GM12864 (cell line): Measurements from ENCODE around the gene CLCN1.

Experiments used
- DNase-seq: peaks from one replicate; pipeline ENCODE4 v3.0.0-alpha.2; 2011; ENCODE audit warnings: low read depth
- H3K4me3 ChIP-seq: 2 replicates; pipeline ENCODE4 v1.5.1; 2011; ENCODE audit warnings: mild to moderate bottlenecking, low read depth, low read length, control low read depth
- TF ChIP-seq, protein P1 (sequence below): IDR thresholded peaks from 2 replicates; pipeline ENCODE4 v1.5.1; 2011; ENCODE audit warnings: low read depth, mild to moderate bottlenecking, moderate library complexity, low read length, control low read depth, inconsistent platforms; ENCODE audit errors: missing control alignments

Gene CLCN1

DNA sequence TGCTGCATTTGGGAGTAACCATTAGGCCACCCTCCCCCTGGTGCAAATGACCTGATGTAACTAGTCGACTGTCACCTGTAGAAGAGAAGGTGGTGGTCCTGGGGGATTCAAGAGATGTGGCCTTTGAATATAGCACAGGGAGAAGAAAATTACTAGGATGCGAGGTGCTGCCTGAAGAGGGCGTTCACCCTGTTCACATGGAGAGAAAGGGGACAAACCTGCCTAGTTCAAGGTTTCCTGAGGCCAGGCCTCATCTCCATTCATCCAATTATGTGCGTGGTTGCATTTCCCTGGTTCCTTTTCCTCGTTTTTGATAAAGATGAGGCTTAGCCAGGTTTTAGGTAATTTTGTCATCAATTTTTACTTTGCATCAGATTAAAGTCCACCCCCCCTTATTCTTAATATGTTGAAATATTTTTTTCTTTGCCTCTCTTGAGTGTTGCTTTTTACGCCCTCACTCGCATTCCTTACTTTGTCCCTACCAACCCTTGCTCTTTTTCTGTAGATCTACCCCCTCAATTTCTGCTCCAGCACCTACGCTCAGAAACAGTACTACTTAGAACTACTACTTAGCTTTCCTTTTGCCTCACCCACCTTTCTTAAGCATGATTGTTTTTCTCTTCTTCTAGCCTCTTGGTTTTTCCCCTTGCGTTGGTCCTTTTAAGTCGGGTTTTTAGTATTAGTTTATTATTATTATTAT lies 13.7 kb downstream of the CLCN1 start:
- DNase-seq: no peak
- no peak overlapping the region for H3K4me3 ChIP-seq
- TF ChIP-seq, protein P1, sequence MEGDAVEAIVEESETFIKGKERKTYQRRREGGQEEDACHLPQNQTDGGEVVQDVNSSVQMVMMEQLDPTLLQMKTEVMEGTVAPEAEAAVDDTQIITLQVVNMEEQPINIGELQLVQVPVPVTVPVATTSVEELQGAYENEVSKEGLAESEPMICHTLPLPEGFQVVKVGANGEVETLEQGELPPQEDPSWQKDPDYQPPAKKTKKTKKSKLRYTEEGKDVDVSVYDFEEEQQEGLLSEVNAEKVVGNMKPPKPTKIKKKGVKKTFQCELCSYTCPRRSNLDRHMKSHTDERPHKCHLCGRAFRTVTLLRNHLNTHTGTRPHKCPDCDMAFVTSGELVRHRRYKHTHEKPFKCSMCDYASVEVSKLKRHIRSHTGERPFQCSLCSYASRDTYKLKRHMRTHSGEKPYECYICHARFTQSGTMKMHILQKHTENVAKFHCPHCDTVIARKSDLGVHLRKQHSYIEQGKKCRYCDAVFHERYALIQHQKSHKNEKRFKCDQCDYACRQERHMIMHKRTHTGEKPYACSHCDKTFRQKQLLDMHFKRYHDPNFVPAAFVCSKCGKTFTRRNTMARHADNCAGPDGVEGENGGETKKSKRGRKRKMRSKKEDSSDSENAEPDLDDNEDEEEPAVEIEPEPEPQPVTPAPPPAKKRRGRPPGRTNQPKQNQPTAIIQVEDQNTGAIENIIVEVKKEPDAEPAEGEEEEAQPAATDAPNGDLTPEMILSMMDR: no peak

DNA sequence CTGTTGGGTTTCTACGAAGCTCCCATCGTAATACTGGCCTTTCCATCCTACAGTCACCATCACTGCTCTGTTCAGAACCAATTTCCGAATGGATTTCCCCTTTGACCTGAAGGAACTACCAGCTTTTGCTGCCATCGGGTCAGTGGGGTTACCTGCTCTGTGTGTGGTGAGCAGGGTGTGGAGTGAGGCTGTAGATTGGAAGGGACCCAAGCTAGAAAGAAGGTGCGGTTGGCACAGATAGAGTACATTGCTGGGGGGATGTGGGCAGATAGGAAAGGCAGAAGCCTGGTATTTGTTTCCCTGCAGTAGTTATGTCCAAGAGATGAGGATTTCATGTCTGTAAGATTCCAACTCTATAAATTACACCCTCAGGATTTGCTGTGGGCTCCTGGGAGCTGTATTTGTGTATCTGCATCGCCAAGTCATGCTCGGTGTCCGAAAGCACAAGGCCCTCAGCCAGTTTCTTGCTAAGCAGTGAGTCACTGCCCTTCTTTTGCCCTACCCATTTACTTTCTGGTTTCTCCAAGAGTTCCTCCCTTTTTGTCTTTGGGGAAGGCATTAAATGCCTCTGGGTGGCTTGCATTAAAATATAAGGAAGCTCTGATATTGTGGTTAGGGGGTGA lies 15.4 kb downstream of the CLCN1 start:
- no peak for DNase-seq
- TF ChIP-seq, protein P1: no peak
- no peak overlapping the region for H3K4me3 ChIP-seq

DNA sequence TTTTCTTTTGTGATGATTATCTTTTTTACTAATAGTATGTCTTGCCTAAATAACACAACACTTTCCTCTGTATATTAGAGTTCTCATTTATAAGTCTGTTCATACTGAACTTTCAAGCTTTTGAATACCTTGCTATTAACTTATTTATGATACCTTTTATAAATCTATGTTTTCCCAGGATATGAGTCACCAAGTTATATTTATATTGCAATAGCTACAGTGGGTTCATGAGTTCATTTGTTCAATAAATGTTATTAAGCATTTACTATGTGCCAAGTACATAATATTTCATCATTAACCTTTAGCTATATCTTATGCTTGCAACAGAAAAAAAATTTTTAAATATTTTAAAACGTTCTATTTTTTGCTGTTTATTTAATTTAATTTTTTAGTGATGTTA lies 18.3 kb downstream of the CLCN1 start:
- H3K4me3 ChIP-seq: no peak overlapping the region
- no peak for DNase-seq
- TF ChIP-seq, protein P1: no peak

DNA sequence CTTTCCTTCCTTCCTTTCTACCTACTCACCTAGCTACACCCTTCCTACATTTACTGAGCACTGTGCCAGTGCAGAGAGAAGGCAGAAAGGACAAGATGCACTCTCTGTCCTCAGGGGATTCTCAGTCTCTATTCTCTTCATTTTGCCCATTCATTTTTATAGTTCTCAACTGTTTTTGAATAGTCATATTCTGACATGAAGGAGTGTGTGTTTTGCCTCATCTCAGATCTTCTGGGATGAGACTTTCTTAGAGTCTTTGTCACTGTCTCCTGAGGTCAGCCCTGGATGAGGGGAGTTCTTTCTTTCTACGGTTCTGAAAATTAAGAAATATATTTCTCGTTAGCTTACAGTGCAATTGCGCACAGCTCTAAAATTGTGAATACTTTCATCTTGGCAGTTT lies 21.3 kb downstream of the CLCN1 start:
- no peak overlapping the region for H3K4me3 ChIP-seq
- DNase-seq: no peak
- TF ChIP-seq, protein P1: no peak

- no peak for DNase-seq
- H3K4me3 ChIP-seq: no peak overlapping the region
Measured at GRCh38 chr7:143341842-143342241, 25.9 kb downstream of the CLCN1 start.

DNA sequence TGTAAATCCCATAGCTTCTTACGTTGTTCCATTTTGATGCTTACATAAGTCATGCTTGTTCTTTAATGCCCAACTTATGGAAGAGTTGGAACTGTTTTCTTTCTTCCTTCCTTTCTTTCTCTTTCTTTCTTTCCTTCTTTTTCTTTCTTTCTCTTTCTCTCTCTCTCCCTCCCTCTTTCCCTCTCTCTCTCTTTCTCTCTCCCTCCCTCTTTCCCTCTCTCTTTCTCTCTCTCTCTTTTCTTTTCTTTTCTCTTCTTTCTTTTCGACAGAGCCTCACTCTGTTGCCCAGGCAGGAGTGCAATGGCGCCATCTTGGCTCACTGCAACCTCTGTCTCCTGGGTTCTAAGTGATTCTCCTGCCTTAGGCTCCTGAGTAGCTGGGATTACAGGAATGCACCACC lies 27.7 kb downstream of the CLCN1 start:
- DNase-seq: no peak
- H3K4me3 ChIP-seq: no peak overlapping the region
- TF ChIP-seq, protein P1: no peak

More at GRCh38 chr7:143341842-143342241, 25.9 kb downstream of the CLCN1 start:
- TF ChIP-seq, protein P1: no peak
